Common myeloid progenitor, CD34-positive (primary cell): ENCODE data around the gene PDYN.

Experiments used
- CTCF ChIA-PET: fragments of 350-600 bp; sonication (Branson Sonifier 250); formaldehyde crosslinking; loops from one replicate; lab custom pipeline; 2021; ENCODE audit warnings: antibody characterized with exemption; lab: Charles Lee
- POLR2A ChIA-PET: fragments of 350-600 bp; sonication (Branson Sonifier 250); formaldehyde crosslinking; loops from one replicate; lab custom pipeline; 2021; ENCODE audit warnings: antibody characterized with exemption; lab: Charles Lee
- DNase-seq, 3 donors: peaks; one replicate each; pipeline versions ENCODE4 v3.0.0 to v3.0.0-alpha.2; 2013
- H3K27ac ChIP-seq, 2 experiments: 1 replicate in 1 of 2; 2 replicates in 1 of 2; pipeline ENCODE4 v1.7.0; 2013; ENCODE audit warnings: inconsistent platforms in 2 of 2, low read length in 2 of 2, mild to moderate bottlenecking in 2 of 2, low read depth in 1 of 2, moderate library complexity in 1 of 2; ENCODE audit not compliant: severe bottlenecking in 2 of 2, insufficient read depth in 1 of 2, poor library complexity in 1 of 2
- H3K27me3 ChIP-seq, 5 experiments: replicated peaks in 2 of 5; 1 replicate in 3 of 5; 2 replicates in 2 of 5; pipeline versions ENCODE4 v1.6.1 to v1.7.0; 2013; ENCODE audit warnings: low read length in 4 of 5, mild to moderate bottlenecking in 2 of 5, moderate library complexity in 2 of 5, inconsistent platforms in 1 of 5; ENCODE audit not compliant: insufficient read depth in 5 of 5, control insufficient read depth in 4 of 5
- H3K36me3 ChIP-seq, 4 experiments: 1 replicate in 2 of 4; 2 replicates in 2 of 4; pipeline versions ENCODE4 v1.6.1 to v1.7.0; 2013; ENCODE audit warnings: low read length in 3 of 4, control low read depth in 1 of 4, mild to moderate bottlenecking in 1 of 4; ENCODE audit not compliant: control insufficient read depth in 4 of 4, insufficient read depth in 4 of 4
- H3K4me1 ChIP-seq, 4 experiments: 1 replicate in 3 of 4; 2 replicates in 1 of 4; pipeline versions ENCODE4 v1.6.1 to v1.7.1; 2013; ENCODE audit warnings: low read length in 3 of 4, mild to moderate bottlenecking in 3 of 4, control low read depth in 1 of 4, inconsistent platforms in 1 of 4, moderate library complexity in 1 of 4; ENCODE audit not compliant: control insufficient read depth in 4 of 4, insufficient read depth in 4 of 4; ENCODE audit errors: control extremely low read depth in 1 of 4
- H3K4me3 ChIP-seq, 7 experiments: 1 replicate in 4 of 7; 2 replicates in 3 of 7; pipeline versions ENCODE4 v1.5.1 to v1.7.0; 2013; ENCODE audit warnings: mild to moderate bottlenecking in 7 of 7, low read length in 6 of 7, moderate library complexity in 6 of 7, inconsistent platforms in 2 of 7, low read depth in 2 of 7, control low read depth in 1 of 7; ENCODE audit not compliant: insufficient read depth in 4 of 7, control insufficient read depth in 1 of 7; ENCODE audit errors: extremely low read depth in 1 of 7
- H3K9me3 ChIP-seq, 5 experiments: 1 replicate in 4 of 5; 2 replicates in 1 of 5; pipeline versions ENCODE4 v1.6.1 to v1.7.1; 2013; ENCODE audit warnings: low read length in 4 of 5, mild to moderate bottlenecking in 2 of 5, inconsistent platforms in 1 of 5, low read depth in 1 of 5, moderate library complexity in 1 of 5; ENCODE audit not compliant: control insufficient read depth in 4 of 5, insufficient read depth in 2 of 5; ENCODE audit errors: control extremely low read depth in 1 of 5
- WGBS: methylation state at CpG from one replicate; pipeline ENCODE4 v1.1.5; 2013; ENCODE audit not compliant: insufficient coverage; 5-methylcytosine and 5-hydroxymethylcytosine counted together

PDYN gene

GRCh38 chr20:1965520-1966351 lies 28.1 kb downstream of the PDYN start:
- peak; percentile 67 to 80 (median 79) for DNase-seq
- Histone ChIP-seq H3K27me3 (peaks cover 0 to 13% (median 7%) of the 10 kb centered on the region in 5 experiments), H3K27ac (no peak overlapping the region), H3K4me1 (peaks cover 10 to 18% (median 11%) of the 10 kb centered on the region in 4 experiments), H3K9me3 (no peaks in the 10 kb centered on the region), H3K36me3 (no peaks in the 10 kb centered on the region), H3K4me3 (peak overlapping the region in 6 of 7 experiments; percentile 8 to 72 (median 45))
- CTCF ChIA-PET = interaction anchor here (0.5 to 2.4 kb wide), 15 partner anchors 13 to 486 kb away, joined by 3 to 11 read pairs (median 3); no protein-coding TSS in a partner anchor
- WGBS = 6% methylated on average over 28 of the region's 28 CpGs
- POLR2A ChIA-PET = interaction anchor here (0.6 kb wide), 1 partner anchor 16 kb away, joined by 3 read pairs; no protein-coding TSS in a partner anchor

GRCh38 chr20:1964659-1965405 lies 29.0 kb downstream of the PDYN start:
- Histone ChIP-seq H3K4me1 (peaks cover 10 to 18% (median 11%) of the 10 kb centered on the region in 4 experiments), H3K4me3 (peak overlapping the region in 6 of 7 experiments; percentile 8 to 72 (median 45)), H3K27me3 (peaks cover 0 to 13% (median 7%) of the 10 kb centered on the region in 5 experiments), H3K27ac (no peak overlapping the region), H3K9me3 (no peaks in the 10 kb centered on the region), H3K36me3 (no peaks in the 10 kb centered on the region)
- DNase-seq = peak in 2 of 3 donors; percentile 16 to 38
- WGBS = 67% methylated on average over 14 of the region's 14 CpGs
- ChIA-PET CTCF (interaction anchor here (0.5 to 2.4 kb wide), 13 partner anchors 12 to 487 kb away, joined by 3 to 11 read pairs (median 3); no protein-coding TSS in a partner anchor), POLR2A (no interaction called here)

- H3K27me3 ChIP-seq = peaks cover 0 to 13% (median 7%) of the 10 kb centered on the region in 5 experiments
- H3K36me3 ChIP-seq = no peaks in the 10 kb centered on the region
- H3K9me3 ChIP-seq = no peaks in the 10 kb centered on the region
- peak in 1 of 3 donors; percentile 5 for DNase-seq
- H3K27ac ChIP-seq = no peak overlapping the region
- 78% methylated on average over 4 of the region's 4 CpGs for WGBS
- ChIA-PET CTCF (no interaction called here), POLR2A (no interaction called here)
- peaks cover 10 to 18% (median 11%) of the 10 kb centered on the region in 4 experiments for H3K4me1 ChIP-seq
- H3K4me3 ChIP-seq = no peak overlapping the region
These were observed 29.8 kb downstream of the PDYN start for GRCh38 chr20:1964061-1964460.

- Histone ChIP-seq H3K27ac (no peak overlapping the region), H3K4me1 (peaks cover 10 to 18% (median 11%) of the 10 kb centered on the region in 4 experiments), H3K9me3 (no peaks in the 10 kb centered on the region), H3K27me3 (peaks cover 0 to 16% (median 4%) of the 10 kb centered on the region in 5 experiments), H3K4me3 (no peak overlapping the region), H3K36me3 (no peaks in the 10 kb centered on the region)
- ChIA-PET CTCF (interaction anchor here (0.8 to 1.1 kb wide), 2 partner anchors 211 to 246 kb away, joined by 3 to 4 read pairs; no protein-coding TSS in a partner anchor), POLR2A (no interaction called here)
- no peak for DNase-seq
- 96% methylated on average over 5 of the region's 5 CpGs for WGBS
These were observed 32.5 kb downstream of the PDYN start for GRCh38 chr20:1961374-1961773.

GRCh38 chr20:1959156-1959555 lies 34.7 kb downstream of the PDYN start:
- peaks cover 0 to 9% (median 2%) of the 10 kb centered on the region in 5 experiments for H3K27me3 ChIP-seq
- H3K4me3 ChIP-seq = no peak overlapping the region
- ChIA-PET POLR2A (no interaction called here), CTCF (no interaction called here)
- DNase-seq = no peak
- no peaks in the 10 kb centered on the region for H3K4me1 ChIP-seq
- WGBS = no CpG with 5 or more reads among the region's 2 CpGs
- H3K27ac ChIP-seq = no peak overlapping the region
- no peaks in the 10 kb centered on the region for H3K36me3 ChIP-seq
- H3K9me3 ChIP-seq = no peaks in the 10 kb centered on the region

- H3K27ac ChIP-seq = no peak overlapping the region
- ChIA-PET POLR2A (no interaction called here), CTCF (no interaction called here)
- H3K27me3 ChIP-seq = peaks cover 0 to 9% (median 0%) of the 10 kb centered on the region in 5 experiments
- no peaks in the 10 kb centered on the region for H3K4me1 ChIP-seq
- H3K9me3 ChIP-seq = no peaks in the 10 kb centered on the region
- H3K4me3 ChIP-seq = no peak overlapping the region
- 100% methylated on average over 1 of the region's 2 CpGs for WGBS
- no peaks in the 10 kb centered on the region for H3K36me3 ChIP-seq
- DNase-seq = no peak
These were observed 35.4 kb downstream of the PDYN start for GRCh38 chr20:1958426-1958825.
